ENCODE measurements around the gene RELA.
"Not testable (repeated sequence)": the region's sequence is repeated elsewhere in the genome, so short reads cannot be mapped to it uniquely, and the experiment has no call there.

The RELA gene

GRCh38 chr11:65646958-65647701, 15.6 kb downstream of the RELA start:
- DNase-seq = no peak

- no peak for DNase-seq
These were observed 16.3 kb downstream of the RELA start for GRCh38 chr11:65646288-65646957.

GRCh38 chr11:65645710-65646109, 17.0 kb downstream of the RELA start:
- no peak for DNase-seq

- DNase-seq = no peak
These were observed 17.9 kb downstream of the RELA start for GRCh38 chr11:65644837-65645236.

- DNase-seq = no peak
These were observed 18.7 kb downstream of the RELA start for GRCh38 chr11:65643971-65644370.

- no peak for DNase-seq
These were observed 20.6 kb downstream of the RELA start for GRCh38 chr11:65642014-65642671.

GRCh38 chr11:65641297-65642013, 21.3 kb downstream of the RELA start:
- DNase-seq = no peak

GRCh38 chr11:65640483-65641296, 22.0 kb downstream of the RELA start:
- DNase-seq = no peak

- DNase-seq = no peak
These were observed 22.9 kb downstream of the RELA start for GRCh38 chr11:65639623-65640482.

GRCh38 chr11:65639228-65639597, 23.5 kb downstream of the RELA start:
- not testable (repeated sequence) for DNase-seq

- no peak for DNase-seq
These were observed 24.8 kb downstream of the RELA start, which contains the start of gene SIPA1 for GRCh38 chr11:65637794-65638419. Gene SIPA1 (plus strand): TSS chr11:65638101. CDS start chr11:65640922, 2,821 bp downstream.

- no peak for DNase-seq
These were observed 25.6 kb downstream of the RELA start for GRCh38 chr11:65637032-65637557.

- no peak for DNase-seq
These were observed 26.3 kb downstream of the RELA start for GRCh38 chr11:65636108-65637031.

GRCh38 chr11:65634905-65635731, 27.6 kb downstream of the RELA start:
- DNase-seq = no peak

GRCh38 chr11:65634440-65634839, 28.3 kb downstream of the RELA start:
- DNase-seq = no peak

GRCh38 chr11:65634109-65634436, 28.6 kb downstream of the RELA start:
- DNase-seq = no peak

GRCh38 chr11:65633390-65634108, 29.2 kb downstream of the RELA start:
- no peak for DNase-seq

GRCh38 chr11:65630215-65630614, 32.5 kb downstream of the RELA start:
- no peak for DNase-seq

Measured in NCI-H1694 treated with DMSO at 0.1 percent for 48 hours (cell line).